ENCODE measurements around the gene GRIK3.

GRCh38 chr1:36835017-36835695 lies 199.2 kb downstream of the GRIK3 start:
- no peak for TF ChIP-seq POLR2A (IDR thresholded peaks at IDR 0.05)
- TF ChIP-seq CTCF (IDR thresholded peaks at IDR 0.05) = no peak
- no peak for TF ChIP-seq EP300 (IDR thresholded peaks at IDR 0.05; ENCODE audit: low read depth)
- no peak for TF ChIP-seq POLR2AphosphoS5 (IDR thresholded peaks at IDR 0.05)
